GM12874 (cell line): ENCODE data around the gene AK3.

Experiments
- TF ChIP-seq, protein P1 (sequence below): IDR thresholded peaks from 2 replicates; pipeline ENCODE4 v1.5.1; 2011; ENCODE audit warnings: low read depth, mild to moderate bottlenecking, control low read depth, low read length, moderate library complexity; ENCODE audit not compliant: insufficient read depth

Gene AK3

DNA sequence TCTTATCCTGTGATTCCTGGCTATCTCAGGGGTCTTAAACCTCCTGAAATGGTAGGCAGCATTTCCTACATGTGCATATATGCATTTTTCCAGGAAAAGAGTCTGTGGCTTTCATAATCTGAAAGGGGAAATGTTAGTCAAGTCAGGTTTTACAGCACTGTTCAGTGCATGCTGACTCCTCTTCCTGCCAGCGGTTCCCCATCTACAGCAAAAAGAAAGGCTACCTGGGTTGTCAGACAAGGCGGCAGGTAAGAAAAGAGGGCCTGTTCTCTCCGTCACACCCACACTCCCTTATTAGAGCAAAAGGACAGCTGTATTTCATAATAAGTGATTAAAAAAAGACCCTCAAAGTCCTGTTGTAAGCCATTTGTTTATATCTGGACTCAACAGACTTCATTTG, 70.4 kb downstream of the AK3 start:
- TF ChIP-seq, protein P1, sequence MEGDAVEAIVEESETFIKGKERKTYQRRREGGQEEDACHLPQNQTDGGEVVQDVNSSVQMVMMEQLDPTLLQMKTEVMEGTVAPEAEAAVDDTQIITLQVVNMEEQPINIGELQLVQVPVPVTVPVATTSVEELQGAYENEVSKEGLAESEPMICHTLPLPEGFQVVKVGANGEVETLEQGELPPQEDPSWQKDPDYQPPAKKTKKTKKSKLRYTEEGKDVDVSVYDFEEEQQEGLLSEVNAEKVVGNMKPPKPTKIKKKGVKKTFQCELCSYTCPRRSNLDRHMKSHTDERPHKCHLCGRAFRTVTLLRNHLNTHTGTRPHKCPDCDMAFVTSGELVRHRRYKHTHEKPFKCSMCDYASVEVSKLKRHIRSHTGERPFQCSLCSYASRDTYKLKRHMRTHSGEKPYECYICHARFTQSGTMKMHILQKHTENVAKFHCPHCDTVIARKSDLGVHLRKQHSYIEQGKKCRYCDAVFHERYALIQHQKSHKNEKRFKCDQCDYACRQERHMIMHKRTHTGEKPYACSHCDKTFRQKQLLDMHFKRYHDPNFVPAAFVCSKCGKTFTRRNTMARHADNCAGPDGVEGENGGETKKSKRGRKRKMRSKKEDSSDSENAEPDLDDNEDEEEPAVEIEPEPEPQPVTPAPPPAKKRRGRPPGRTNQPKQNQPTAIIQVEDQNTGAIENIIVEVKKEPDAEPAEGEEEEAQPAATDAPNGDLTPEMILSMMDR: no peak

DNA sequence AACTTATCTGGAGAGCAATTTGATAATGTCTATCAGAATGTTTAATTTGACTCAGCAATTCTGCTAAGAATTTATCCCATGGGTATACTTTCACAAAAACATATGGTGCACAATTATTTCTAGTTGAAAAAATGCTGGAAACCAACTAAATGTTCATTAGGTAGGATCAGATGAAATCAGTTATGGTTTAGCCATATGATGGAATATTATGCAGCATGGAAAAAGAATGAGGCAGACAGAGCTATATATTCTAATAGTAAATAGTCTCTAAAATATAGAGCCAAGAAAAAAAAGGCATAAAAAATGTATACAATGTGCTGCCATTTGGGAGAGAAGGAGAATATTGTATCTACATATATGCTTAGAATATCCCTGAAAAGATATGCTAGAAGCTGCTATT, 71.1 kb downstream of the AK3 start:
- TF ChIP-seq, protein P1: no peak

DNA sequence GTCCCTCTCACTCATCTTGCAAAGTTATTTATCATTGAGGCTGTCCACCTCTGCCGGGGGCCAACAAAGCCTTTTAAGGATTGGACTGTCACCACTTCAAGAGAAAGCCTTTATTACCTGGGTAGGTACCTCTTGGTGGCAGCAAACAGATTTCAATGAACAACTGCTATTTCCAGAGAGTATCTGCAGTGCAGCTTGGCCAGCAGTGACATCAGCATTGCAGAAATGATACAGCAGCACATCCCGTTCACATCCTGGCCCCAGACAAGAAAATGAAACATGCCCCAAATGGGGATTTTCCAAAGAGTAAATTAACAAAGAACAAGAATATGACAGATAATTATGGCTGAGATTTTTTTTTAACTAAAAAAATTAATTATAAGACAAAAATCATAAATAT, 72.4 kb downstream of the AK3 start:
- TF ChIP-seq, protein P1: no peak

DNA sequence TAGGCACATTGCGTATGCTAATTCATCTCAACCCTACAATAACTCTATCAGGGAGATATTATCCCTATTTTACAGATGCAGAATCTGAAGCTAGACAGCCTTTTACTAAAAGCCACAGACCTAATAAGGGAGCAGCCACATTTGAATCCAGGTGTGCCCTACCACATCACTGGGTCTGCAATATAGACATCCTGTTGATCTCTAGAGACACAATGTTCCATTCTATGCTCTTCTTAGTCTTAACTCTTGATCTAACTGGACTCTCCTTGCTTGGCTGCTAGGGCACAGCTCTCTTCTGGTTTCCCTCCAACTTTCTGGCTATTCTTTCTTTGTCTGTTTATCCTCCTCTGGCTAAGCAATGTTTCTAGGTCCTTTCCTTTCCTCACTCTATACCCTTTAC, 73.3 kb downstream of the AK3 start:
- TF ChIP-seq, protein P1: no peak

DNA sequence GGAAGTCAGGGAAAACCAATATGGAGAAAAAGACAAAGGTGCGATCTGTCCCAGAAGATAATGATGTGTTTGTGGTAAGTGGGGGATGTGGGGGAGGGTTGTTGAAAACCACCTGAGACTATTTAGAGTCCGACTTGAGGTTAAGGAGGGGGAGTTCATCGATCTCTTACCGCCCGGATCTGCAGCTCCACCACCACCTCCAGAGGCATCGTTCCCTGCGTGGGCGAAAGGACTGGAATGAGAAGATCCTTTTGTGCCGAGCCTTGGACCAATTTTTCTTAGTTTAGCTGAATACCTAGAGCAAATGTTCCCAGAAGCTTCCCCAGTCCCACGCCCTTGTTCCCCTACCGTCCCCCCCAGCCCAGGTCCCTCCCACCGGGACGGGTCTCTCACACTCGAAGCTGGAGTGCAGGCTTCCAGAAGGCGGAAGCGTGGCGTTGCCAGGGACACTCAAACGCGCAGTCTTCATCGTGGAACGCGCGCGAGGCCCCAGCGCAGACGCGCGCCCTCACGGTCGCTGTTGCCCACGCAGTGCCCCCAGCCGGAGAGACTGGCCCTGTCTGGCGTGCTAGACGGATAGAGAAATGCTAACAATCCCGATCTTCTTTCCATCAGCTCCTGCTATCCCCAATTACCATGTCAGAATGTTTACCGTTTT, 74.8 kb downstream of the AK3 start, which contains the start of gene SPATA6L:
TSS of gene SPATA6L (minus strand) at position 439 of the 658 bp plus-strand sequence. CDS start at position 209, 230 bp downstream.
- TF ChIP-seq, protein P1: no peak

DNA sequence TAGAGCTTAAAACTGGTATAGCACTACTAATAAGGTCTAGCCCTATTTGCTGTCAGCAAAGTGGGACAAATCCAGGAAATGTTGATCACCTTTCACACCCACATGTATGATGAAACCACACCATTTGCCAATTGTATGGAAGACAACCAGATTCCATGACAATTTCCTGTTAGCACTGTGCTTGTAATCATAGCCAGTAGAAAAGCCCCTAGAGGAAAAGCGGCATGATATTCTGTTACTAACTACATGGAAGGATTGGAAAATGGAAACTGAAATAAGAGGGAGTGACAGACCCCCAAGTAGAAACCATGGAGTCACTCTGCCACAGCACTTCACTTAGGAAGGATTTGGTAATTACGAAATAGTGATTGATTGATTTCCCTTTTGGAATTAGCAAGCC, 75.6 kb downstream of the AK3 start:
- TF ChIP-seq, protein P1: no peak

DNA sequence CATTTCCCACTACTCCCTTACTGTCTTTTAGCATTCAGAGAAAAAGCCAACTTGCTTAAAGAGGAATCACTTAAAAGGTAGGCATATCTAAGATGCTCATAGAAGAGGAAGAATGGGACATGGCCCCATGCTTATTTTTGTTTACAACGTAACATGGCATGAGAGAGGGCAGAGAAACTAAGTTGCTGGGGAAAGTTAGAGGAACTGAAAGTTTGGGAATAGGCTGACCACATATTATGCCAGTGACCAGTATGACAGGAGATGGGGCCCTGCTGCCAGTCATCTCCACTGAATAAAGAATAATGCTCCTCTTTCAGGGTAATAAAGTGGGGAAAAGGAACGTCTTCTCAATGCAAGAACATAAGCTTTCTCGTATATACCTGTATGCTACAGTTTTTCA, 77.0 kb downstream of the AK3 start:
- TF ChIP-seq, protein P1: no peak
